DOHH2 (cell line): ENCODE measurements around the gene TMEM151B.
"Not testable (repeated sequence)": the region's sequence is repeated elsewhere in the genome, so short reads cannot be mapped to it uniquely, and the experiment has no call there.

Experiments
- H3F3A ChIP-seq: fragments of 200-600 bp; sonication (generic), shearing (Covaris generic); 2 replicates; pipeline ENCODE4 v1.6.0; 2016; ENCODE audit warnings: antibody characterized with exemption, mild to moderate bottlenecking; ENCODE audit not compliant: control insufficient read depth, insufficient read depth
- H3K27ac ChIP-seq: fragments of 200-600 bp; sonication (generic); 2 replicates; pipeline ENCODE4 v1.5.1; 2014; ENCODE audit warnings: low read depth, mild to moderate bottlenecking, low read length, moderate library complexity
- H3K27me3 ChIP-seq: fragments of 200-600 bp; sonication (generic); 2 replicates; pipeline ENCODE4 v1.6.1; 2014; ENCODE audit warnings: mild to moderate bottlenecking, low read length, mixed read lengths; ENCODE audit not compliant: control insufficient read depth
- H3K36me3 ChIP-seq: fragments of 200-600 bp; sonication (generic); 2 replicates; pipeline ENCODE4 v1.6.1; 2014; ENCODE audit warnings: mild to moderate bottlenecking, low read length, moderate library complexity, mixed read lengths; ENCODE audit not compliant: control insufficient read depth
- H3K4me1 ChIP-seq: fragments of 200-600 bp; sonication (generic); 2 replicates; pipeline ENCODE4 v1.6.1; 2014; ENCODE audit warnings: mild to moderate bottlenecking, low read length, mixed read lengths; ENCODE audit not compliant: control insufficient read depth
- H3K4me2 ChIP-seq: fragments of 200-600 bp; sonication (generic); 2 replicates; pipeline ENCODE4 v1.6.0; 2014; ENCODE audit warnings: mild to moderate bottlenecking, low read length, moderate library complexity
- H3K4me3 ChIP-seq: fragments of 200-600 bp; sonication (generic); 2 replicates; pipeline ENCODE4 v1.5.1; 2014; ENCODE audit warnings: mild to moderate bottlenecking, low read length, mixed read lengths
- H3K79me2 ChIP-seq: fragments of 200-600 bp; sonication (generic); 2 replicates; pipeline ENCODE4 v1.6.1; 2014; ENCODE audit warnings: mild to moderate bottlenecking, low read length, mixed read lengths; ENCODE audit not compliant: control insufficient read depth
- H3K9me2 ChIP-seq: fragments of 200-600 bp; sonication (generic); replicated peaks from 2 replicates; pipeline ENCODE4 v1.6.1; 2014; ENCODE audit warnings: mild to moderate bottlenecking, low read length, mixed read lengths; ENCODE audit not compliant: control insufficient read depth
- H3K9me3 ChIP-seq: fragments of 200-600 bp; sonication (generic); 2 replicates; pipeline ENCODE4 v1.6.1; 2014; ENCODE audit warnings: antibody characterized with exemption, low read length, mixed read lengths; ENCODE audit not compliant: control insufficient read depth, insufficient read depth
- H4K20me1 ChIP-seq: fragments of 200-600 bp; sonication (generic); 2 replicates; pipeline ENCODE4 v1.6.0; 2014; ENCODE audit warnings: low read depth, mild to moderate bottlenecking, antibody characterized with exemption, low read length, moderate library complexity; ENCODE audit not compliant: control insufficient read depth, insufficient read depth
- EZH2phosphoT487 ChIP-seq: fragments of 200-600 bp; sonication (generic); IDR thresholded peaks from 2 replicates; pipeline ENCODE4 v1.6.1; 2017; ENCODE audit warnings: borderline replicate concordance, mild to moderate bottlenecking, antibody characterized with exemption, low read length, moderate library complexity, mixed read lengths
- TF ChIP-seq, protein P1 (sequence below): fragments of 200-600 bp; sonication (generic); IDR thresholded peaks from one replicate; pipeline ENCODE4 v1.5.1; 2014; ENCODE audit warnings: antibody characterized with exemption, mild to moderate bottlenecking, low read depth, low read length; ENCODE audit not compliant: poor library complexity, severe bottlenecking

TMEM151B gene

DNA sequence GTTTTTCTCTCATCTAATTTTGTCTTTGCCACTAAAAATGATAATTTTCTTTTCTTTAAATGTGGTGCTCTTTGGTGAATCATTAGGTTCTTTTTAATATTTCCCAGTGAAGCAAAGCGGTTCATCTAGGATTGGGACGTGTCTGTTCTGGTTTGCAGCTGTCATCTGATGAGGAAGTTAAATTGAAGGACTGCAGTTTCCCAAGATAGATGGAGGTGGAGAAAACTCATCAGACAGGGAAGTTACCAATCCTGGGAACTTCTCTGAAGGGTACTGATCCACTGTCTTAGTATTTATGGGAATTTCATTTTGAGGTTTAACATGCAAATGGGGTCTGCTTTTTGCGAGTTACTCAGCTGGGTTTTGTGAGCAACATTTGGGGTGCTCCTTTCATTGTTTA lies 45.3 kb downstream of the TMEM151B start:
- Histone ChIP-seq H3K4me2 (no peak overlapping the region), H3F3A (no peaks in the 10 kb centered on the region), H3K9me3 (no peaks in the 10 kb centered on the region), H3K27me3 (peaks cover 9% of the 10 kb centered on the region; the same call in 1 of the 2 replicates), H3K4me1 (peaks cover 9% of the 10 kb centered on the region), H3K79me2 (peaks cover 18% of the 10 kb centered on the region), H3K36me3 (peaks cover 15% of the 10 kb centered on the region), H3K27ac (no peak overlapping the region), H3K4me3 (no peak overlapping the region), H3K9me2 (no peaks in the 10 kb centered on the region), H4K20me1 (no peaks in the 10 kb centered on the region)
- no peak for TF ChIP-seq EZH2phosphoT487
- TF ChIP-seq, protein P1, sequence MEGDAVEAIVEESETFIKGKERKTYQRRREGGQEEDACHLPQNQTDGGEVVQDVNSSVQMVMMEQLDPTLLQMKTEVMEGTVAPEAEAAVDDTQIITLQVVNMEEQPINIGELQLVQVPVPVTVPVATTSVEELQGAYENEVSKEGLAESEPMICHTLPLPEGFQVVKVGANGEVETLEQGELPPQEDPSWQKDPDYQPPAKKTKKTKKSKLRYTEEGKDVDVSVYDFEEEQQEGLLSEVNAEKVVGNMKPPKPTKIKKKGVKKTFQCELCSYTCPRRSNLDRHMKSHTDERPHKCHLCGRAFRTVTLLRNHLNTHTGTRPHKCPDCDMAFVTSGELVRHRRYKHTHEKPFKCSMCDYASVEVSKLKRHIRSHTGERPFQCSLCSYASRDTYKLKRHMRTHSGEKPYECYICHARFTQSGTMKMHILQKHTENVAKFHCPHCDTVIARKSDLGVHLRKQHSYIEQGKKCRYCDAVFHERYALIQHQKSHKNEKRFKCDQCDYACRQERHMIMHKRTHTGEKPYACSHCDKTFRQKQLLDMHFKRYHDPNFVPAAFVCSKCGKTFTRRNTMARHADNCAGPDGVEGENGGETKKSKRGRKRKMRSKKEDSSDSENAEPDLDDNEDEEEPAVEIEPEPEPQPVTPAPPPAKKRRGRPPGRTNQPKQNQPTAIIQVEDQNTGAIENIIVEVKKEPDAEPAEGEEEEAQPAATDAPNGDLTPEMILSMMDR, result no peak

DNA sequence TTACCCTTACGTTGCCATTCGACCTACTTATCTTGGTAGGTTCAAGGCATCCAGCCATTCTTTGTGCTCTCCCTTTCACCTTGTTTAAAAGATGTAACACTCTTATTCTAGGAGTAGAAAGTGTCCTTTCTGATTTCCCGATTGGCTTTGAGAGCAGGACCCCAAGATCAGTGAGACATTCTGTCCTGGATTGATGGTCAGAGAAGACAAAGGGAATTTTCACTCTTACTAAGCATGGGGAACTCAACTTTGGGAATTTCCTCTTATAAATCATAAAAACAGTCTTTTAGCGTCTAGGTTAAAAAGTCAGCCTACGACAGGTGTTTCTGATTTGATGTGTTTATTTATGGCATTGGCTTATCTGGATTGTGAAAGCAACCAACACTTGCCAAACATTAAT lies 45.7 kb downstream of the TMEM151B start:
- Histone ChIP-seq H3K4me1 (peaks cover 9% of the 10 kb centered on the region), H3K36me3 (peaks cover 11% of the 10 kb centered on the region), H3K27ac (no peak overlapping the region), H3K27me3 (peaks cover 9% of the 10 kb centered on the region; the same call in 1 of the 2 replicates), H3K4me3 (no peak overlapping the region), H3F3A (no peaks in the 10 kb centered on the region), H3K9me2 (no peaks in the 10 kb centered on the region), H3K4me2 (no peak overlapping the region), H3K9me3 (no peaks in the 10 kb centered on the region), H4K20me1 (no peaks in the 10 kb centered on the region), H3K79me2 (peaks cover 18% of the 10 kb centered on the region)
- TF ChIP-seq, protein P1, result no peak
- no peak for TF ChIP-seq EZH2phosphoT487

DNA sequence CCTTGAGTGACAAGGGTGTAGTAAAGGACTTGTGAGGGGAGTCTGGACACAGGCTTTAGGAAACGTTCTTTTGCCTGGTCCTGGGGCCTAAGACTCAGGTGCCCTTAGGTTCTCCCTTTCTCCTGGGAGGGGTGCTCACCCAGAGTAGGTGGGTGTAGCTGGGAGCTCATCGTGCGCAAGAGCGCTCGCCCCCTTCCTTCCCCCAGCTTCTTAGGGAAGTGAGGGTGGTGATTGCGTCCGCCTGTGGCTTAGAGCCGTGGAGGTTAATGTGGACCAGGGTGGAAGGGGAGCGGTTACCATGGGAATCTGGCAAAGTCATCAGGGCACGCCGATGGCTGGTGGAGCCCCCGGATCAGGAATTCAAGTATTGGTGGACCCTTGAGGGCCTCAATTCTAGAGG lies 46.2 kb downstream of the TMEM151B start:
- TF ChIP-seq EZH2phosphoT487, result no peak
- TF ChIP-seq, protein P1, result no peak
- peaks cover 15% of the 10 kb centered on the region for H3K79me2 ChIP-seq
- no peaks in the 10 kb centered on the region for H3K9me2 ChIP-seq
- peaks cover 9% of the 10 kb centered on the region; the same call in 1 of the 2 replicates for H3K27me3 ChIP-seq
- H3K4me3 ChIP-seq, result no peak overlapping the region
- H3K36me3 ChIP-seq, result peaks cover 5% of the 10 kb centered on the region
- peaks cover 9% of the 10 kb centered on the region for H3K4me1 ChIP-seq
- no peak overlapping the region for H3K27ac ChIP-seq
- no peaks in the 10 kb centered on the region for H3K9me3 ChIP-seq
- H4K20me1 ChIP-seq, result no peaks in the 10 kb centered on the region
- no peaks in the 10 kb centered on the region for H3F3A ChIP-seq
- no peak overlapping the region for H3K4me2 ChIP-seq

DNA sequence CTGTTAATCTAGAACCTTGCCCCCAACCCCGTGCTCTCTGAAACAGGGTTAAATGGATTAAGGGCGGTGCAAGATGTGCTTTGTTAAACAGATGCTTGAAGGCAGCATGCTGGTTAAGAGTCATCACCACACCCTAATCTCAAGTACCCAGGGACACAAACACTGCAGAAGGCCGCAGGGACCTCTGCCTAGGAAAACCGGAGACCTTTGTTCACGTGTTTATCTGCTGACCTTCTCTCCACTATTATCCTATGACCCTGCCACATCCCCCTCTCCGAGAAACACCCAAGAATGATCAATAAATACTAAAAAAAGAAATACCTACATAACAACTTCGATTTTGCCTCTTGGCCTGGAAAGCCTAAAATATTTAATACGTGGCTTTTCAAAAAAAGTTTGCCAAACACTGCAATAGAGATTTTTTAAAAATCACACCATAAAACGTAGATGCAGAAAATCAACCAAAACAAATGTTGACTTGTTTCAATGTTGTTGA lies 46.9 kb downstream of the TMEM151B start:
- not testable (repeated sequence) for H3K27ac ChIP-seq, H3F3A ChIP-seq, H3K79me2 ChIP-seq, H3K9me3 ChIP-seq, H3K4me3 ChIP-seq, H3K36me3 ChIP-seq, H3K4me2 ChIP-seq, H4K20me1 ChIP-seq, H3K27me3 ChIP-seq, H3K4me1 ChIP-seq, H3K9me2 ChIP-seq
